ENCODE results near the gene IRF1.
"Not testable (repeated sequence)": the region's sequence is repeated elsewhere in the genome, so short reads cannot be mapped to it uniquely, and the experiment has no call there.

Gene IRF1

DNA sequence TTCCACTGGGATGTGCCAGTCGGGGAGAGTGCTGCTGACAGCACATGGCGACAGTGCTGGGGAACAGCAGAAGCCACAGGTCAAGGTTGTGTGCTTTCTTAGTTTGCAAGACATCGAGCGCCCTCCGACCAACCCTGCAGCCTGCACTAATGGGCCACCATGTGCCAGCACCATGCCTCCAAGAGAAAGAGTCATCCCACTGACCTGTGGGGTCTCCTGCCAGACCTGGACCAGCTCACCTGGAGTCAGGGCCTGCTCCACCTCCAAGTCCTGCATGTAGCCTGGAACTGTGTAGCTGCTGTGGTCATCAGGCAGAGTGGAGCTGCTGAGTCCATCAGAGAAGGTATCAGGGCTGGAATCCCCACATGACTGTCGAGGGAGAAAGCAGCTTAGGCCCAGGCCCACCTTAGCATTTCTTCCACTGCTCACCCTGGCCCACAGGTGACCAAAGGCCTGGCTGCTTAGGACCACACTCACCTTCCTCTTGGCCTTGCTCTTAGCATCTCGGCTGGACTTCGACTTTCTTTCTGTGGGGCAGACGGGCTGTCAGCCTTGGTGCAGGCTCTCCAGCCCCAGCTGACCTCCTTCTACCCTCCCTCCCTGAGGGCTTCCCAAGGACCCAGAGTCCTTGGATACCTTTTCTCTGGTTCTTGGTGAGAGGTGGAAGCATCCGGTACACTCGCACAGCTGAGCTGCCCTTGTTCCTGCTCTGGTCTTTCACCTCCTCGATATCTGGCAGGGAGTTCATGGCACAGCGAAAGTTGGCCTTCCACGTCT is 4.1 kb downstream of the IRF1 start:
- no peak for FAIRE-seq

DNA sequence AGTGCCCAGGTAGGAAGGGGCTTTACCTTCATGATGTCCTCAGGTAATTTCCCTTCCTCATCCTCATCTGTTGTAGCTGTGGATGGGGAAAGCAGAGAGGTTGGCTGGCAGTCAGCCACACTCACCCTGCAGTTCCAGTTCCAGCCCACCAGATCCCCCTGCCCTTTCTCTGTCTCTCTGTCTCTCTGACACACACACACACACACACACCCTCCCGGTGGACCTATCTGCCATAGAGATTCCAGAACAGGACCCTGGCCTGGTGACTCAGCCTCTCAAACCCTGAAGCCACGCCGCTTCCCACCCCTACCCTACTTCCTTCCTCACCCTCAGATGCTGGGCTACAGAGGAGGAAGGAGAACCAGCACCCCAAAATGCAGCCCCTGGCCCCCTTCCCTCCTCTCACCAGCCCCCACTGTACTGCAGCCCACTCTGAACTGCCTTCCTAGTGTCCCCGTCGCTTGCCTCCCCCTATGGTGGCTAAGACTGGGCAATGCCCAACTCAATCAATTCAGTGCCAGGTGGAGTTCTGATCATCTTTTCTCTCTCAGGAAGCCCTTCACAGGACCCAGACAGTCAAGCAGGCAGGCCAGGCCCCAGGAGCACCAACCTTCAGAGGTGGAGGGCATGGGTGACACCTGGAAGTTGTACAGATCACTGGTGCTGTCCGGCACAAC is 4.8 kb downstream of the IRF1 start:
- FAIRE-seq: no peak

DNA sequence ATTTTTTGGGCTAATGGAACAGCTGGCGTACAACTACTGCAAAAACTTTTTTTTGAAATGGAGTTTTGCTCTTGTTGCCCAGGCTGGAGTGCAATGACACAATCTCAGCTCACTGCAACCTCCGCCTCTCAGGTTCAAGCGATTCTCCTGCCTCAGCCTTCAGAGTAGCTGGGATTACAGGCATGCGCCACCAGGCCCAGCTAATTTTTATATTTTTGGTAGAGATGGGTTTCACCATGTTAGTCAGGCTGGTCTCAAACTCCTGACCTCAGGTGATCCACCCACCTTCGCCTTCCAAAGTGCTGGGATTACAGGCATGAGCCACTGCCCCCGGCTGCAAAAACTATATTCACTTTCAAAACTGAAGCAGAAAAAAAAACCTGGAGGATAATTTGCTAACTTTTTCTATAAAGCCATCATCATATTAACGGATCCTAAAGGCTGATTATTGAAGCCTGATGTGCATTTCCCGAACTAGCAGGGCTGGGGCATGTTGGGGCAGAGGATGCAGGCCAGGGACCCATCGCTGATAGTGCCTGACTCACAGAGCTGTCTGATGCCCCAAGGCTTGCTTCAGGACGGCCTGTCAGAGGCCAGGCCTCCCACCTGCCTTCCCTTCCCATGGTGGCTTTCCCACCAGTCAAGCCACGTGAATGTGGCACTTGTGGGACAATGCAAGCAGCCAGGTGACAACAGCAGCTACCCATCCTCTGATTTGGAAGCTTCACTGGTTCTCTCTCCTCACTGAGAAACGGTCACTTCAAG is 5.5 kb downstream of the IRF1 start:
- FAIRE-seq: not testable (repeated sequence)

DNA sequence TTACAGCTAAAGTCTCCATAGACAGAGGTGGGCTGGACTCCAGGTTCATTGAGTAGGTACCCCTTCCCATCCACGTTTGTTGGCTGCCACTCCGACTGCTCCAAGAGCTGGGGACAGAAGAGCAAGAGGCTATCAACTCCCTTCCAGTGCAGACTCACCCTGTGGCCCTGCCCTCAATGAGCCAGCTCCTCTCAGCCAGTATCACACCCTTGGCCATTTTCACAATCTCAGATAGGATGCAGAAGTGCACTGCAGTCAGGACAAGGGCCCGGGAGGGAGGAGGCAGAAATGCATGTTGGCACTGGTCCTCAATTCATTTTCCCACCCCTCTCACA is 6.2 kb downstream of the IRF1 start:
- FAIRE-seq: no peak

DNA sequence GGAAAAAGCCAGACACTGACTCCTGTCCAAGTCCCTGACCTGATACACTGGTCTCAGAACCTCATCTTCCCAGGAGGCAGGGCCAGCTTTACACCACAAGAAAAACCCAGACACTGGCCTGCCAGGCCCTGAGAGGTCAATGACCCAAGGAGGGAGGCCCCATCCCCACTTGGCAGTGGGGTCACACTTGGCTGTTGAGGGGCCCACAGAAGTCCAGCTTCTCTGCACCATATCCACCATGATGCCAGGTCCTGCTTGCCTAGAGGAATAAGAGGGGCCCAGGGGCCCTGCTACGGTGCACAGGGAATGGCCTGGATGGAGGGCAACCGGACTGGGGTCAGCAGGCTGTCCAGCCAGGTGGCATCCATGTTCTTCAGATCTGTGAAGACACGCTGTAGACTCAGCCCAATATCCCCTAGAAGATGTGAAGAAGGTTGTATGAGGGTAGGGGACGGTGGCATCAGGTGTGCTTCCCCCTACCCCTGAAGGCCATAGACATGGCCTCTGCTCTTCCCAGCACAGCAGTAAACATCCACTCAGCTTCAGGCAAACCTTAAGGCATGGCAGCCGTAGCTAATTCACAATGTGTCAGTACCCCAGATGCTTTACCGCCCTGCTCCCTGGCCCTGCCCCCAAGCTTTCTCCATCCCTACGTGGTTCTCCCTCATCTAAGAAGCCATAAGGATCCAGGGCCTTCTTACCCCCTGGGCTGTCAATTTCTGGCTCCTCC is 6.7 kb downstream of the IRF1 start:
- no peak for FAIRE-seq

DNA sequence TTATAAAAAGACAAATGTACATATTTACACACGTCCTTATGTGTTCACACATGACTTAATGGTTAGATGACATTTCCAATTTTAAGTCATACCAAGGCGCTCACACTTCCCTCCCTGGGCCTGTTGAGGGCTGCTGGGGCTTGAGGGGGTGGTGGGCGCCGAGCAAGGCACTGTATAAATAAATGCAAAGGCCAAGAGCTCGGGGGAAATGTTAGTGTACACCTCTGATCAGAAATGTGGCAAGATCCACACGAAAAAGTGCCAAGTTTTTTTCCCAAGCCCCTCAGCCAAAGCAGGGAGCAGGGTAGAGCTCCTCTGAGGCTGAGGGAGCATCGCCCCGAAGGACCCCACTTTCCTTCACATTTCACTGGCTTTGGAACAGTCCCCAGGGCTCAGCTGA is 7.5 kb downstream of the IRF1 start:
- FAIRE-seq: no peak

DNA sequence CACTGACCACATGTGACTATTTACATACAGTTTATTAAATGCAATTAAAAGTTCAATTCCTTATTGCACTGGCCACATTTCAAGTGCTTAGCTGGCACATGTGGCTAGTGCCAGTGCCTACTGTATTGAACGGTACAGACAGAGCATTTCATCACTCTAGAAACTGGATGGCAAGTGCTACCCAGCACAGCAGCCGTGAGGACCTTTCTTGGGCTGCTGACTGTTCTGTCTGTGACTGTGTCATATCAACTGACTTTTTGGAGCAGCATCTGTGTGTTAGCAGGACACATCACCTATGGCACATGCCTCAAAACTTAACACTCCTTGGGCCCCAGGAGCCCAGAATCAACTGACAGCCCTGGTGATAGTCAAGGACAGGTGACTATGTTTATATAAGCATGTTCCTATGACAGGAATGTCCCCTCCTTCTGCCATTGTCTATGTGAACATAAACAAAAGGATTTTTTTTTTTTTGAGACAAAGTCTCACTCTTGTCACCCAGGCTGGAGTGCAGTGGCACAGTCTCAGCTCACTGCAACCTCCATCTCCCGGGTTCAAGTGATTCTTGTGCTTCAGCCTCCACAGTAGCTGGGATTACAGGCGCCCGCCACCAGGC is 8.9 kb downstream of the IRF1 start:
- no peak for FAIRE-seq

DNA sequence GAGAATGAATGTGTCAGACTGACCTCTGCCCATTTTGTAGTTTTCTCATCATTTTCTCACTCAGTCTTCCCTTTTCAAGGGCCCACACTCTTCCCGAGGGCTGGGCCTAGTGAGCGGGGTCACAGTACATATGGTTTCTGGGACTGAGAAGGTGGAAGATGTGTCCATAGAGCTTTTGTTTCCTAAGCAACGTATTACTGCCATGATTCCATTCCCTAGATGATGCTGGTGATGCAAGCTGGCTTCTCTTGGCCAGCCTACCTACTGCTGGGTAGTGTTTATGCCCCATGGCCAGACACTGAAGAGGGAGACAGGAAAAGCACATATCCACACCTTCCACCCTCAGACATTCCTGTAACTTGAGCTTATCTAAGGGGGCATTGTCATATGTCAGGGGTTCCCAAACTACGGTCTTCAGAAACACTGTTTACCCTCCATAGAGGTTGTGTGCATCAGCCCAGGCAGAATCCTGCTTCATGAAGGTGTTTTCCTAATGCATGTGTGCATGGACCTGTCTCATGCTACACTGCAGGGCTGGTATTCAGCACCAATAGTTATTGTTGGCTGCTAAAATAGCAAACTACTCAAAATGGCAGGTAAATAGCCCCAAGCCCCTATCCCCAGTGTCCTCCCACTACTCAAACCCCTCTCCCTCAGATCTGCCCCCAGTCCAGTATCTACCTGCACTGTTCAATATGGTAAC is 9.5 kb downstream of the IRF1 start:
- no peak for FAIRE-seq

DNA sequence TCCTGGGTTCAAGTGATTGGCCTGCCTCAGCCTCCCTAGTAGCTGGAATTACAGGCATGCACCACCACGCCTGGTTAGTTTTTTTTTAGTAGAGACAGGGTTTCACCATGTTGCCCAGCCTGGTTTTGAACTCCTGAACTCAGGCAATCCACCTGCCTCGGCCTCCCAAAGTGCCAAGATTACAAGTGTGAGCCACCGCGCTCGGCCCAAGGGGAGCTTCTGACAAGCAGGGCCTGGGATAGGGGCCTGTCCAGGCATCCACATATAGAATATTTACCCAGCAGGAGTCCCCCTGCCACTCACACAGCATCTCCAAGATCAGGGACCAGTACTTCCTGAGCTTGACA is 10.1 kb downstream of the IRF1 start:
- no peak for FAIRE-seq

DNA sequence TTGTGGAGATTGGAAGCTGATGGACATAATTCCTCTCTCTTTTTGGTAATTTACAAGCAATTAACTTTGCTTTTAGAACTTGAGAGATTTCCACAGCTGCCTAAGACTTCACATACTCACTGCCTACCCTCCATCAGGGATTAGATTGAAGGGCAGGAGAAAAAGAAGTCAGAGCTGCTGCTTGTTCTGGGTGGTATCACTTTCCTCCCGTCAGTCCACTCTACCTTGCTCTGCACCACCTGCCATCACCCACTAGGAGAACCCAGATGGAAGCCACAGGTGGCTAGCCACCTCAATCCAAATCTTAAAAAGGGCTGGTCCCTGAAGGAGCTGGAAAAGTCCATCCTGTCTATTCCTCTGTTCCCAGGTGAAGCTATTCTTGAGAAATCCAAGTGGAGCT is 10.5 kb downstream of the IRF1 start:
- FAIRE-seq: no peak

DNA sequence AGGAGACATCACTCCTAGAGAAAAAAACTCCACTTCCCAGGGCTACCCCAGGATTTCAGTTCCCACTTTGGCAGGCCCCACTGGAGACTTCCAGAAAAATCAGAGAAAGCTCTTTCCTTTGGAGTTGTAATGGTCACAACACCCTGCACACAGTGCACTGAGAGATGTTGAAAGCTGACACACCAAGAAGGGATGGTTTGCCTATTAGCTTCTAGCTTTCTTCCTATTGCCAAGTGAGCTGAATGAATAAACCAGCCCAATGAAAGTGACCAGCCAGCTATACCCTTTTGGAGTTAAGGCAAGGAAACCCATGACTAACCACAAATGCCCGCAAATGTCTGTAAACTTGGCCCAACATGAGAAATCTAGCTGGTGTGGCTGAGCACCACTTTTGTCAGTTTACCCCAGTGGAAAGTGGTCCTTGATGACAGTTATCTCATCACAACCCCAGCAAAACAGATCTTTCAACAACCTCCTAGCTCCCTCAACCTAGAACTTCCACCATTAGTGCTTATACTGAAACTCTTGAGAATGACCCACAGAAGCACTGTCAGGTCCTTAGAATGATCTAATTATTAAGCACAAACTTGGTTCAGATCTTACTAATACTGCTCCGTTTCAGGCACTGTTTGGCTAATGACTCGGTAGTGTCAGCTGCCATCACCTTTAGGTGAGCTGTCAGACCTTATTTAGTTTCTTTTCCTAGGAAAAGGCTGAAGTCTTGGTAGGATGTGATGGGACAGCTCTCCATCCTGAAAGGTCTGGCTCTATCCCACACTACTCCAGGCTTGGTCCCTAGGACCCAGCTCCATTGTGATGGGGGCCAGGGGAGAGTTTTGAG is 11.2 kb downstream of the IRF1 start:
- no peak for FAIRE-seq

DNA sequence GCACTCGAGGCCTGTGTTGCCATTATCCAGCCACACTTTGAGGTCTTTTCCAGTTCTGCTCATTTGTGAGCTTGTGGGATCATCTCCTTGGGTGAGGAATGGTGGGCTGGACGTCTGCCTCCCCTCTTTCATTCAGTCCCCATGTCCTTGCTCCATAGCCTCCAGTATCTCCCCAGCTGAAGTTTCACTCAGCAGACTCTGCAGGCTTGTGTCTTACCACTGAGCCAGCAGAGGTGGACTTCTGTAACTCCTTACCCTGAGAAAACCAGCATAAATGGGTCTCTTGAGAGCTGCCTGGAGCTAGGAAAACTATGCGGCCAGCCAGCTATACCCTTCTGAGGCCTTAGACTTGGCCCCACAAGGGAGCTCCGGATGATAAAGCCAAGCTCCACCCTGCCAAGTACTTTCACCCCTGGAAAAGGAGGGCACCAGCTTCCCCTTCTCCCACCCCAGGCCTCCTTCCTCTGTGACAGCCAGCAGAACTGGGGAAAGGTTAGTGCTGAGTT is 12.2 kb downstream of the IRF1 start:
- FAIRE-seq: no peak

DNA sequence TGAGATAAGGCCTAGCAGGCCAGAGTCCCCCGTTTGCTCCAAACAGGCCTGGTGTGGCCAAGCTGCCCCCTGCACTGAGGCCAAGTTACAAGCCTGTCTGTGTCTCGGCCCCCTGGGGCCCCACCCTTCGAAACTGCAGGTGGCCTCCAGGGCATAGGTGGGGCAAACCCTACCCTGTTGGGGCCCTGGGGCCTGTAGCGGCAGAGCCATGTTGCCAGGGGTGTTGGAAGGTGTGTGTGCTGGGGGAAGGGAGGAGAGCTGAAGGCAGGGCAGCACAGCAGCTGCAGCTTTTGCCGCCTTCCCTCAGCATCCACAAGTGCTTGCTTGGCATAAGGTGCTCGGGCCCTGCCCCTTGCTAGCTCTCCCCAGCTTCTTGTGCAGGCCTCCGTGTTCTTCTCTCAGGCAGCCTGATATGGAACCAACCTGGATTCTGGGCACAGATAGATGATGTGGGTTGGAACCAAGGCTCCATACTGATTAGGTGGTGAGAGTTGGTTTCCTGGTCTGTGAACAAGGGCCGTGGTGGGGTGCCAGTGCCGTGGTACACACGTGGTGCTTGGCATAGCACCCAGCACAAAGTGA is 12.7 kb downstream of the IRF1 start:
- no peak for FAIRE-seq

DNA sequence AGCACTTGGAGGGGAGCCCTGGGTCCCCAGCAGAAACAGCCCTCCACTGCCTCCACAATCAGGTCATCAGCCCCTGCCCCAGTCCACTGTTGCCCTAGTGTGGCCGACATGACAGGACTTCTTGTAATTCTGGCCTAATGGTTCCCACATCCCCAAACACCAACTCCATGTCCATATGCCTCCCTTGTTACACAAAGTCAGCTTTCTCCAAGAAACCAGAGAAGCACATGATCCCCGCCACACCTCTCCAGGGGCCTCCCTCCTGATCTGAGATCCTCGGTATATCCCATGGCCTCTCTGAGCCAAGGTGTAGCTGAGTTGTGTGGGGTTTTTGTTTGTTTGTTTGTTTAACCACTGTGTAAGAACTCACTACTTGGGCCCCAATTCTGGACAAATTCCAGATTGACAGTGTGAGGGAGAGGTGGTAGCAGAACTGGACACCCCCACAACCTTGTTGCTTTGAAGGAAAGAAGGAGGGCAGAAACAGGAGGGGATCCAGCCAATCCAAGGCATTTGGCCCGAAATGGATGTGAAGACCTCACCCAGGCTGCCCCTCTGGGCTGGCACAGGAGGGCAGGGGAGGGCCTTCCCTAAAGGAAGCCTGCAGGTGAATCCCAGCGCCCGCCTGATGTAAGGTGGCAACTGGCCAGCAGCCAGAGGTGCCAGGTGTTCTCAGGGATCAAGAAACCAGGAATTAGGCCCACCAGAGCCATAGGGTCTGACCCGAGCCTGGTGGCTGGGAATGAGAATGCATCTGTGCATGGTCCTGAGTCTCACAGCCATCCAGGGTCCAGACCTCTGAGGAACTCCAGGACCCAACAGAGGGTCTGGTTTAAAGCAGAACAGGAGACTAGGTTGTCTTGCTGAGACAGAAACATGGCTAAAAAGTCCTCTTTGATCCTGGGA is 13.4 kb downstream of the IRF1 start:
- FAIRE-seq: no peak

DNA sequence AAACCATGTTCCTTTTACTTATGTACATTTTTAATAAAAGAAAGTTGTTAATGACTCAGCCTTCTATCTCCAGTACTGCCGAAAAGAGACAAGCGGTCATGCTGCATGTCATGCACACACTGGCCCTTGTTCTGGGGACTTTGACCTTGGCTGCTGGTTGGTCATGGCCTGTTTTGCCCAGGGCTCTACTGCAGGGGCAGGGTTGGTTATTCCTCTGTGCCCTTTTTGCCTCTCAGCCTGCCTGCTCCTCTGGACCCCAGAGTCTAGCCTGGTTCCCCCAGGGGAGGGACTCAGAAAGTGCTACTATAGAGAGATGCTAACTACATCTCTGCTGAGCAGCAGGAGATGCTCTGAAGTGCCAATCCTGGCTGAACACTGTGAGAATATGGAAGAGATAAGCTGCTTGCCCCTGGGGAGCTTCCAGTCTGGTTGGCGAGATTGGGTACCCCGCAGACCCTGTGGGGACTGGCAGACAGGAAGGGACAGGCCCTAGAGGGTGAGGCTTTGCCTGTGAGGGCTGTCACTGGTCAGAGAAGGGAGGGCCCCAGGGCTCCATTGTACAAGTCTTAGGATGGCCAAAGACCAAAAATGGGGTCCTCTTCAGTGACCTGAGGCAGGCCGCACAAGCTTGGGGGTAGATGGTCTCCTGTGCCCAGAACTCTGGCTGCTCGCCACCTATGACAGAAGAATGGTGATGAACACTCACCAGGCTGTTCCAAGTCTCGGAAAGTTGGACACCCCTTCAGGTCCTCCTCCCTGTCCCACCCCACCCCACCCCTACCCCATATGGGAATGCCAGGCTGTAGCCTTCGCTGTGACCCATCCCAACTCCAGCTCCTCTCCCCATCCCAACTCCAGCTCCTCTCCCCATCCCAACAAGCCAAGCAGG is 14.3 kb downstream of the IRF1 start:
- FAIRE-seq: no peak

DNA sequence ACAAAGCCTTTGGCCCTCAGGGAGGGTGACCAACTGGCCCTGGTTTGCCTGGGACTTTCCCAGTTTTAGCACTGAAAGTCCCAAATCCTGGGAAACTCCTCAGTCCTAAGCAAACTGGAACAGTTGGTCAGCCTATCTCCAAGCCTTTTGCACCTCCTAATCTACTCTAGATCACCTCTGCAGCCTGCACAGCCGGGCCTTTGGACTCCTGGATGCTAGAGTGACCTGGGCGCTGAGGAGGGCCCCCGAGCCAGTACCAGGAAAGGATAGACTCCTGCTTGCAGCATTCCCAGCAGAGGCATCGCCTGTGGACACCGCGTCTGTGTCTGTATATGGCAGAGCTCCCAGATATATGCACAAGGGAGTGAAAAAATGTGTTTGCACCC is 15.1 kb downstream of the IRF1 start:
- no peak for FAIRE-seq

DNA sequence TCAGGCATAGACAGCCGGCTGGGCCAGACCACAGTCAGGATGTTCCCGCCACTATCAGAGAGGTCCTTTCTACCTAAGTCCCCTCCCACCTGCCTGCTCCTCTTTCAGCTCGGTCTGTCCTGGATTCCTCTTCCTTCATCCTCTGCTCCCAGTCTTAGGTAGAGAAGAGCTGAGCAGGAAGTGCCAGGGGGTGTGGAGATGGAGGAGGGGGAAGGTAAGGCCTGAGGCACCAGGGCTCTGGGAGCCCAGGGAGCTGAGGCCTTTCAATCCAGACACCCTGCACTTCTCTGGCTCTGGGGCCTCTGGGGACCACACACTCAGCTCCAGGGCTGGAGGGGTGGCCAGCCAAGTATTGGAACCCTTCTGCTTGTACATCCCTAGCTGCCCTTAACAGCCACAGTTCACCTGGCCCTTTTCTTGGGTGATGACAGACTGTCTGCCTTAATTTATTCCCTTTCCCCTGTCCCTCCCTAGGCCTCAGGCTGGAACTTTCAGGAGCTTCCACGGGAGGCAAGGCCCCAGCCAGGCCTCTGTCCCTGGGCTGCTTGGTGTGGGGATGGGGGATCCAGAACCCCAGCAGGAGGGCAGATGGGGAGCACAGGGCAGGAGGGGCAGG is 15.6 kb downstream of the IRF1 start:
- no peak for FAIRE-seq

DNA sequence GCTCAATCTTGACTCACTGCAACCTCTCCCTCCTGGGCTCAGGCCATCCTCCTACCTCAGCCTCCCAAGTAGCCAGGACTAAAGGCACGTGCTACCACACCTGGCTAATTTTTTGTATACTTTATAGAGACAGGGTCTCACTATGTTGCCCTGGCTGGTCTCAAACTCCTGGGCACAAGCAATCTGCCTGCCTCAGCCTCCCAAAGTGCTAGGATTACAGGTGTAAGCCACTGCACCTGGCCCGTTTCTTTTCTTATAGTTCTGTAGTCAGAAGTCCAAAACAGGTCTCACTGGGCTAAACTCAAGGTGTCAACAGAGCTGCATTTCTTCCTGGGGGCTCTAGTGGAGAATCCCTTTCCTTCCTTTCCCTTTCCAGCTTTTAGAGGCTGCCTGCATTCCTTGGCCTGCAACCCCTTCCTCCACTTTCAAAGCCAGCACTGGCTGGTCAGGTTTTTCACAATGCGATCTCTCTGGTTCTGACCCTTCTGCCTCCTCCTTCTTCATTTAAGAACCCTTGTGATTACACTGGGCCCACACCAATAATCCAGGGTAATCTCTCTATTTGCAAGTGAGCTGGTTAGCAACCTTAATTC is 16.3 kb downstream of the IRF1 start:
- no peak for FAIRE-seq
